IgD-negative memory B cell (primary cell): ENCODE data around the gene CDH1. TPM values are rescaled to one million over a fixed set of nuclear protein-coding genes. Genes with fewer than 3 reads are reported as not detected.
"Not testable (repeated sequence)": the region's sequence is repeated elsewhere in the genome, so short reads cannot be mapped to it uniquely, and the experiment has no call there.

Experiments used
- H3K27ac Mint-ChIP-seq, 3 donors: one replicate each; pipeline ENCODE4 v1.8.0; 2020 to 2022; ENCODE audit warnings: mild to moderate bottlenecking in 3 of 3, mixed read lengths in 3 of 3, moderate library complexity in 1 of 3
- H3K27me3 Mint-ChIP-seq: one replicate; pipeline ENCODE4 v1.8.0; 2021; ENCODE audit warnings: mixed read lengths
- H3K36me3 Mint-ChIP-seq: one replicate; pipeline ENCODE4 v1.8.0; 2020; ENCODE audit warnings: mild to moderate bottlenecking, mixed read lengths
- H3K4me1 Mint-ChIP-seq, 3 donors: one replicate each; pipeline ENCODE4 v1.8.0; 2020 to 2022; ENCODE audit warnings: mixed read lengths in 3 of 3, mild to moderate bottlenecking in 1 of 3
- H3K4me3 Mint-ChIP-seq, 4 donors: one replicate each; pipeline ENCODE4 v1.8.0; 2020 to 2022; ENCODE audit warnings: mild to moderate bottlenecking in 4 of 4, mixed read lengths in 4 of 4, moderate library complexity in 3 of 4
- H3K9me3 Mint-ChIP-seq, 3 donors: one replicate each; pipeline ENCODE4 v1.8.0; 2020 to 2021; ENCODE audit warnings: mixed read lengths in 3 of 3, mild to moderate bottlenecking in 1 of 3
- polyA plus RNA-seq: library from polyadenylated mRNA; unstranded; fragments of 300-500 nt; fragmentation: Illumina TruSeq; gene quantifications from one replicate; pipeline ENCODE4 v1.2.3, GENCODE V29; 2021

The CDH1 gene
- polyA plus RNA-seq, 1 donor from 2014 or later = not detected

DNA sequence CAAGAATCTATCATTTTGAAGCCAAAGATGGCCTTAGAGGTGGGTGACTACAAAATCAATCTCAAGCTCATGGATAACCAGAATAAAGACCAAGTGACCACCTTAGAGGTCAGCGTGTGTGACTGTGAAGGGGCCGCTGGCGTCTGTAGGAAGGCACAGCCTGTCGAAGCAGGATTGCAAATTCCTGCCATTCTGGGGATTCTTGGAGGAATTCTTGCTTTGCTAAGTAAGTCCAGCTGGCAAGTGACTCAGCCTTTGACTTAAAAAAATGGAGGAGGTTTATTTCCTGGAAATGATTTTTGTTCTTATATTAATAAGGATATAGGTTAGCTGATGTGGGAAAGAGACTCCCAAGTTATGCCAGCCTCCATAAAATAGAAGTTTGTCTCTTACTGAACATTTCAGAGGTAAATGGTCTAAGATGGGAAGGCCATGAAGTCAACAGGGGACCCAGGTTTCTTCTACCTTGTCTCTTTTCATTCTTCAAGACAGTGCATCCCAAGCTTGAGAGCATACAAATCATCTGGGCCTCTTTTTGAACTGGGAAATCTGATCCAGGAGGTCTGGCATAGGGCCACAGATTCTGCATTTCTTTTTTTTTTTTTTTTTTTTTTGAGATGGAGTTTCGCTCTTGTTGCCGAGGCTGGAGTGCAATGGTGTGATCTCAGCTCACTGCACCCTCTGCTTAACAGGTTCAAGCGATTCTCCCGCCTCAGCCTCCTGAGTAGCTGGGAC, 86.5 kb downstream of the CDH1 start:
- no peak overlapping the region for H3K27ac Mint-ChIP-seq
- peaks cover 0 to 4% (median 0%) of the 10 kb centered on the region in 3 donors for H3K9me3 Mint-ChIP-seq
- no peaks in the 10 kb centered on the region for H3K36me3 Mint-ChIP-seq
- peaks cover 0 to 4% (median 0%) of the 10 kb centered on the region in 3 donors for H3K4me1 Mint-ChIP-seq
- no peaks in the 10 kb centered on the region for H3K27me3 Mint-ChIP-seq
- H3K4me3 Mint-ChIP-seq = no peak overlapping the region

DNA sequence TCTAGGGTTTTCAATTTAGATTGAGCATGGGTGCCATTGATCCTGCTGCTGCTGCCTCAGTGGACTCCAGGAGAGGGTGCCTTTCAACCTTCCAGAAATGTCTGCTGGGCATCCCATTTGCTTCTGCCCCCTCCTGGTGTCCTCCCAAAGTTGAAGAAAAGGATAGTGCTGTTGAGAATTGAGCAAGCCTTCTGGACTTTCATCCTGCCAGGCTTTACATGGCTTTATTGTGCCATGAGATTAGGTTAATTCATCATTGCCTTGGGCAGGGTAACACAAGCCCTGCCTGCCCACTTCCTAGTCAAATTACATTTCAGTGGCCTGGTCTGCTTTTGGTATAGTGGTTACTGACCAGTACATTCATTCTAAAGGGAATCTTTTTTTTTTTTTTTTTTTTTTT, 88.3 kb downstream of the CDH1 start:
- H3K4me3 Mint-ChIP-seq = no peak overlapping the region
- no peak overlapping the region for H3K27ac Mint-ChIP-seq
- H3K4me1 Mint-ChIP-seq = peaks cover 0 to 4% (median 0%) of the 10 kb centered on the region in 3 donors
- H3K9me3 Mint-ChIP-seq = peaks cover 0 to 4% (median 0%) of the 10 kb centered on the region in 3 donors
- no peaks in the 10 kb centered on the region for H3K36me3 Mint-ChIP-seq
- no peaks in the 10 kb centered on the region for H3K27me3 Mint-ChIP-seq

DNA sequence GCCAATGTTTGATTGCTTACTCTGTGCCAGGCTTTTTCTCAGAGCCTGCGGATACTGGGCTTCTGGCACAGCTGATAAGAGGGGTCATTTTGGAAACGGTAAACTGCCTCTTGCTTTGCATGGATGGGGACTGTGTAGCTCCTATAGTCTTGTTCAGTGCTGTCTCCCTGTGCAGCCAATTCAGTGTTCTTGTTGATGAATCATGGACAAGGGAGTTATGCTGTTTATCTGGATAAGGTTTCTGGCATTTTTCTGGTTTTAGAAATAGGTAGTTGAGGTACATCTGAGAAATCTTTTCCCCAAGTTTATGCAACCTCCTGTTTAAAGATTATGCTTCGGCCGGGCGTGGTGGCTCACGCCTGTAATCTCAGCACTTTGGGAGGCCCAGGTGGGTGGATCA, 89.6 kb downstream of the CDH1 start:
- Mint-ChIP-seq H3K27ac (no peak overlapping the region), H3K36me3 (no peaks in the 10 kb centered on the region)

DNA sequence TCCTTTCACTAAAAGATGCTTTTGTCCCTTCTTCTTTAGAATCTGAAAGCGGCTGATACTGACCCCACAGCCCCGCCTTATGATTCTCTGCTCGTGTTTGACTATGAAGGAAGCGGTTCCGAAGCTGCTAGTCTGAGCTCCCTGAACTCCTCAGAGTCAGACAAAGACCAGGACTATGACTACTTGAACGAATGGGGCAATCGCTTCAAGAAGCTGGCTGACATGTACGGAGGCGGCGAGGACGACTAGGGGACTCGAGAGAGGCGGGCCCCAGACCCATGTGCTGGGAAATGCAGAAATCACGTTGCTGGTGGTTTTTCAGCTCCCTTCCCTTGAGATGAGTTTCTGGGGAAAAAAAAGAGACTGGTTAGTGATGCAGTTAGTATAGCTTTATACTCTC, 96.2 kb downstream of the CDH1 start:
- Mint-ChIP-seq H3K9me3 (no peaks in the 10 kb centered on the region), H3K4me1 (no peaks in the 10 kb centered on the region), H3K4me3 (no peak overlapping the region), H3K36me3 (no peaks in the 10 kb centered on the region), H3K27ac (no peak overlapping the region), H3K27me3 (no peaks in the 10 kb centered on the region)

More for the DNA sequence above, 89.6 kb downstream of the CDH1 start:
- Mint-ChIP-seq H3K9me3 (peaks cover 0 to 4% (median 0%) of the 10 kb centered on the region in 3 donors), H3K4me3 (no peak overlapping the region), H3K4me1 (peaks cover 0 to 4% (median 0%) of the 10 kb centered on the region in 3 donors), H3K27me3 (no peaks in the 10 kb centered on the region)

DNA sequence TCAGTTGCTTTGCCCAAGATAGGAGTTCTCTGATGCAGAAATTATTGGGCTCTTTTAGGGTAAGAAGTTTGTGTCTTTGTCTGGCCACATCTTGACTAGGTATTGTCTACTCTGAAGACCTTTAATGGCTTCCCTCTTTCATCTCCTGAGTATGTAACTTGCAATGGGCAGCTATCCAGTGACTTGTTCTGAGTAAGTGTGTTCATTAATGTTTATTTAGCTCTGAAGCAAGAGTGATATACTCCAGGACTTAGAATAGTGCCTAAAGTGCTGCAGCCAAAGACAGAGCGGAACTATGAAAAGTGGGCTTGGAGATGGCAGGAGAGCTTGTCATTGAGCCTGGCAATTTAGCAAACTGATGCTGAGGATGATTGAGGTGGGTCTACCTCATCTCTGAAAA, 97.5 kb downstream of the CDH1 start:
- Mint-ChIP-seq H3K4me3 (no peak overlapping the region), H3K27ac (no peak overlapping the region), H3K9me3 (no peaks in the 10 kb centered on the region), H3K27me3 (no peaks in the 10 kb centered on the region), H3K36me3 (no peaks in the 10 kb centered on the region), H3K4me1 (no peaks in the 10 kb centered on the region)

DNA sequence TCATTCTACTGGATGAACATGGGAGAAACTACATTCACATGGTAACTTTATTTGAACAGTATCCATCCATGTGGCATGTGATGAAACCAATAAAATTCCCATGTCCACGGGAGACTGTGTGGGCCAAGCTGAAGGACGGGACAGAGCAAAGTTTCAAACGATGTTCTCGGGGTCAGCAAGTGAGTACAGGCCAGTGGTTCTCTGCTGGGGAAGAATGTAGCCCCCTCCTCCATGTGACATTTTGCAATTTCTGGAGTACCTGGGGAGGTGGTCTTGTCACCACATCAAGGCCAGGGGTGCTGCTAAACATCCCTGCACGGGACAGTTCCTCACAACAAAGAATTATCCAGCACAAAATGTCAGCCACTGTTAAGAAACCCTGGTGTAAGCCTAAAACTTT, 98.9 kb downstream of the CDH1 start:
- no peaks in the 10 kb centered on the region for H3K4me1 Mint-ChIP-seq
- no peaks in the 10 kb centered on the region for H3K36me3 Mint-ChIP-seq
- H3K27me3 Mint-ChIP-seq = no peaks in the 10 kb centered on the region
- H3K9me3 Mint-ChIP-seq = no peaks in the 10 kb centered on the region
- no peak overlapping the region for H3K4me3 Mint-ChIP-seq
- H3K27ac Mint-ChIP-seq = no peak overlapping the region

DNA sequence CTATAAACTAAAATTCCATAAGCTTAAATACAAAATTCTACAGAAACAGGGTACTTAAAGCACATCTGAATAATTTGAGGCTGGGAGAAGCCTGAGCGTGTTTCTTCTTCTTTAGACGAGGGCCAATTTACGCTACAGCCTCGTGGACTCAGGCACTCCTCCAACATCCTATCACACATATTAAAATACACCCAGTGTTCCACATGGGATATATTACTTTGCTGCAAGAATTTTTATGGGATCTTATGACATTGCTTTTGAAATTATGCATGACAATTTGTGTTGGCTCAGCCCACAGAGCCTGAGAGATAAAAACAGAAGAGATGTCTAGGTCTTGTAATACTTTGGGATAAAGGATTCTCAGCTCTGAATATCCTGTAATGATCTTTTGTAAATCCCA, 102.7 kb downstream of the CDH1 start:
- Mint-ChIP-seq H3K4me1 (peaks cover 4 to 14% (median 13%) of the 10 kb centered on the region in 3 donors), H3K36me3 (no peaks in the 10 kb centered on the region), H3K4me3 (peak overlapping the region in 1 of 4 donors; percentile 14), H3K9me3 (no peaks in the 10 kb centered on the region), H3K27me3 (peaks cover 1% of the 10 kb centered on the region), H3K27ac (no peak overlapping the region)

DNA sequence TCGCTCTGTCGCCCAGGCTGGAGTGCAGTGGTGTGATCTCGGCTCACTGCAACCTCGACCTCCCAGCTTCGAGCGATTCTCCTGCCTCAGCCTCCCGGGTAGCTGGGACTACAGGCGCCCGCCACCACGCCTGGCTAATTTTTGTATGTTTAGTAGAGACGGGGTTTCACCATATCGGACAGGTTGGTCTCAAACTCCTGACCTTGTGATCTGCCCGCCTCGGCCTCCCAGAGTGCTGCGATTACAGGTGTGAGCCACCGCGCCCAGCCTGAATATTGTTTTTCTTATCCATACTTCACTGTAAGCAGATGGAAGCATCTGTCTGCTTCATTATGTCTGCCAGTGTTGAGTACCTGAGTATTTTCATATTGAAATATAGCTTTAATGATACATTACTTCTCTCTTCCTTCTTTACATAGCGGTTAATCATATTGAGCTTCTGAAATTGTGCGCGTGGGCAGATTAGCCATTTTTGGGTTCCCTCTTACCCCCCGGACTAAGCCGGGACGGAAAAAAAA, 105.9 kb downstream of the CDH1 start:
- not testable (repeated sequence) for H3K9me3 Mint-ChIP-seq, H3K27me3 Mint-ChIP-seq, H3K36me3 Mint-ChIP-seq
- Mint-ChIP-seq H3K27ac (peak overlapping the region; percentile 43 to 90 (median 84)), H3K4me1 (peaks cover 11 to 23% (median 20%) of the 10 kb centered on the region in 3 donors), H3K4me3 (peak overlapping the region; percentile 79 to 98 (median 96))

DNA sequence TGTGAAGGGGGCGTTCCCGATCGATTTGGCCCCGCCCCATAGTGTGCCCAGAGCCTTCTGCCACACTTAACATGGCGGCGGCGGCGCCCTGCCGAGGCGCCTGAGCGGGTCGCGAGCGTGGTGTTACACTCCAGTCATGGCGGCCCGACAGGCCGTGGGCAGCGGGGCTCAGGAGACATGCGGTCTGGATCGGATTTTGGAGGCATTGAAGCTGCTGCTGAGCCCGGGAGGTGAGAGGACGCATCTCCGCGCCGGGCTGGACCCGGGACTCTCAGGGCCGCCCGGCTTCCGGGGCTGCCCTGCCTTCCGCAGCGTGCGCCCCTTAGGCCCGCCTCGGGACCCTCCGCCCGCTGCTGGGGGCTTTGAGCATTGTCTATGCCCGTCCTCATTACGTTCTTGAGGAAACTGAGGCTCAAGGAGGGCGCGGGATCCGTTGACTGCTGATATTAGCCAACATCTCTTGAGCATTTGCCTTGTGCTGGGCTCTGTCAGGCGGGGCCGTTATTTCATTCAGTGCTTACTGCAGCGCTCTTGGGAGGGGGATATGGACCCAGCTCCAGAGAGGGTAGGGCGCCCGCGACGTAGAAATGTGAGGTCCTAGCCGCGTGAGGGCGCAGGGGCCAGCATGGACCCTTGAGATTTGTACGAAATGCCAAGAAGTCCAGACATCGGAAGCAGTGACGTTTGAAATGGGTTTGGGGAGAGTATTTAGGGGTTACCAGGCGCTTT, 106.6 kb downstream of the CDH1 start, which contains the start of gene TANGO6:
TSS of gene TANGO6 (plus strand) at position 50 of the 729 bp plus-strand sequence. CDS start at position 137, 87 bp downstream.
- Mint-ChIP-seq H3K27me3 (peaks cover 1% of the 10 kb centered on the region), H3K27ac (peak within 1 kb of the TSS; percentile 43 to 90 (median 84)), H3K9me3 (no peaks in the 10 kb centered on the region), H3K36me3 (no peaks in the 10 kb centered on the region), H3K4me3 (peak within 1 kb of the TSS; percentile 79 to 98 (median 96)), H3K4me1 (peaks cover 11 to 23% (median 20%) of the 10 kb centered on the region in 3 donors)

DNA sequence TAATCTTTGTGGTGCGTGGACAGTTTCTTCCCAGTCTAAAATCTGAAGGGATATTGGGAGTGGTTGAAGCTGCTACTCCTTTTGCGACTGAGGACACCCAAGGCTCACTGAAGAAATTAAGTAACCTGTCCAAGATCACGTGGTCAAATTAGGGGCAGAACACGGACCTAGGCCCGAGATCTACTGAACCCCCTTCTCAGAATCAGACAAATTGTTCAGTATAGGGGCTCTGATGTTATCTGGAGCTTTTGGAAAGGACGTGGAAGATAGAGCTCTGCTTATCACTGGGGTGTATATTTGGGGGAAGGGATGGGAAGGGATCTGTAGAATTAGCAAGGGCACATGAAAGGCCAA, 107.1 kb downstream of the CDH1 start:
- Mint-ChIP-seq H3K36me3 (no peaks in the 10 kb centered on the region), H3K27ac (peak overlapping the region in 1 of 3 donors; percentile 84), H3K4me3 (peak overlapping the region; percentile 79 to 98 (median 96)), H3K4me1 (peaks cover 11 to 23% (median 20%) of the 10 kb centered on the region in 3 donors), H3K9me3 (no peaks in the 10 kb centered on the region), H3K27me3 (peaks cover 1% of the 10 kb centered on the region)

DNA sequence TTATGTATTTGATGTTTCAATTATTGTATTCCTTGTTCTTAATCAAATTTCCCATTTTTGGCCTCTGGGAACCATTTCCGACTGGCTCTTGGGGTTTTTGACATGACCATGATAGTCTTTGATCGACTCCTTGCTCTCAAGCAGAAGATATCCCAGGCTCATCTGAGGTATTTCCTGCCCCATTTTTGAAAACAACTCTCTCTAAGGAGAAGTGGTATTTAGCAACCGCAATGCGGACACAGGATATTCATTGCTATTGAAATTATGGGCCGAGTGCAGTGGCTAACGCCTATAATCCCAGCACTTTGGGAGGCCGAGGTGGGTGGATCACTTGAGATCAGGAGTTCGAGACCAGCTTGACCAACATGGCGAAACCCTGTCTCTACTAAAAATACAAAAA, 111.7 kb downstream of the CDH1 start:
- Mint-ChIP-seq H3K4me1 (peaks cover 6 to 23% (median 21%) of the 10 kb centered on the region in 3 donors), H3K9me3 (no peaks in the 10 kb centered on the region), H3K27ac (no peak overlapping the region), H3K36me3 (no peaks in the 10 kb centered on the region), H3K4me3 (no peak overlapping the region), H3K27me3 (no peaks in the 10 kb centered on the region)

DNA sequence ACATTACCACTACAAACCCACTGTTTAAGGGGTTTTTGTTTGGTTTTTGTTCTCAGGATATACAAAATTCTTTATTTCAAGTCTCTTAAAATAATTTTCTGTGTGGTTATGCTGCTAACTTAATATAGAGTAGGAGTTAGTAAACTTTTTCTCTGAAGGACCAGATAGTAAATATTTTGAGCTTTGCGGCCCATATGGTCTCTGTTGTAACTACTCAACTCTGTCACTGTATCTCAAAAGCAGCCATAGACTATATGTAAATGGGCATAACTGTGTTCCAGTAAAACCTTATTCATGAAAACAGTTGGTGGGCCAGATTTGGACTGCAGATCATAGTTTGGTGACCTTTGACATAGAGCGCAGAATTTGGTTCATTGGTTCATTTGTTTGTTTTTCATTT, 113.4 kb downstream of the CDH1 start:
- Mint-ChIP-seq H3K27ac (no peak overlapping the region), H3K27me3 (no peaks in the 10 kb centered on the region), H3K4me3 (no peak overlapping the region)

DNA sequence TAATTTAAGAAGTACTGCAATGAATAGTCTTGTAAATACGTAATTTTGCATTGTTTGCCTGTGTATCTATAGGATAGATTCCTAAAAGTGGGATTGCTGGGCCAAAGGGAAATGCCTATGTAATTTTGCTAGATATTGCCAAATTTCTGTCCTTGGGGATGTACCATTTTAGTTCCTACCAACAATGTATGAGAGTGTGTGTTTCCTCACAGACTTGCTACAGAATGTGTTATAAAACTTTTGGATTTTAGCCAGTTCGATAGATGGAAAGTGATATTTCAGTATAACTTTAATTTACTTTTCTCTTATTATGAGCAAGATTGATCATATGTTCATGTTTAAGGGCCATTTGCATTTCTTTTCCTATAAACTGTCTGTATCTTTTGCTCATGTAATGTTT, 114.5 kb downstream of the CDH1 start:
- H3K27ac Mint-ChIP-seq = no peak overlapping the region
- H3K4me1 Mint-ChIP-seq = peaks cover 6 to 22% (median 15%) of the 10 kb centered on the region in 3 donors
- H3K4me3 Mint-ChIP-seq = no peak overlapping the region
- no peaks in the 10 kb centered on the region for H3K36me3 Mint-ChIP-seq
- no peaks in the 10 kb centered on the region for H3K9me3 Mint-ChIP-seq
- H3K27me3 Mint-ChIP-seq = no peaks in the 10 kb centered on the region

More for the DNA sequence above, 113.4 kb downstream of the CDH1 start:
- no peaks in the 10 kb centered on the region for H3K36me3 Mint-ChIP-seq
- peaks cover 6 to 19% (median 11%) of the 10 kb centered on the region in 3 donors for H3K4me1 Mint-ChIP-seq
- H3K9me3 Mint-ChIP-seq = no peaks in the 10 kb centered on the region

DNA sequence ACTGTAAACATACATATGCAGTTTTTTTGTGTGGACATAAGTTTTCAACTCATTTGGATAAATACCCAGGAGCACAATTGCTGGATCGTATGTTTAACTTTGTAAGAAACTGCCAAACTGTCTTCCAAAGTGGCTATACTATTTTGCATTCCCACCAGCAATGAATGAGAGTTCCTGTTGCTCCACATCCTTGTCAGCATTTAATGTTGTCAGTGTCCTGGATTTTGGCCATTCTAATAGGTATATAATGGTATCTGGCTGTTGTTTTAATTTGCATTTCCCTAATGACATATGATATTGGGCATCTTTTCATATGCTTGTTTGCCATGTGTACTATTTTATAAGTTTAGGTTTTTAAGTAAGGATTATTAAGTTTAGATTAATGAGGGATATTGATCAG, 120.4 kb downstream of the CDH1 start:
- H3K4me1 Mint-ChIP-seq = peaks cover 5 to 16% (median 11%) of the 10 kb centered on the region in 3 donors
- peaks cover 6% of the 10 kb centered on the region for H3K36me3 Mint-ChIP-seq
- H3K9me3 Mint-ChIP-seq = no peaks in the 10 kb centered on the region
- H3K4me3 Mint-ChIP-seq = no peak overlapping the region
- H3K27ac Mint-ChIP-seq = peak overlapping the region in 1 of 3 donors; percentile 63
- no peaks in the 10 kb centered on the region for H3K27me3 Mint-ChIP-seq

DNA sequence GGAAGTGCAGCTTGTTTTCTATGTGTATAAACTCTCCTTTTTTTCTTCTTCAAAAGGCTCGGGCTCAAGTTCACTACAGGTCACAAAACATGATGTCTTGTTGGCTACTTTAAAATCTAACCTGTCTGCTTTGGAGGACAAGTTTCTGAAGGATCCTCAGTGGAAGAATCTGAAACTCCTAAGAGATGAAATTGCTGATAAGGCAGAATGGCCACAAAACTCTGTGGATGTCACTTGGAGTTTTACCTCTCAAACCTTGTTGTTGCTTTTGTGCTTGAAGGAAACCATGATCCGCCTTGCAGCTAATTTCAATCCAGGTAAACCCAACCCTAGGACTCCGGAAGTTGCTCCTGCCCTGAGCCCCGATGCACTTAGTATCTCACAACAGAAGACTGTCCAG, 122.7 kb downstream of the CDH1 start:
- Mint-ChIP-seq H3K4me3 (no peak overlapping the region), H3K9me3 (no peaks in the 10 kb centered on the region), H3K27ac (no peak overlapping the region), H3K27me3 (no peaks in the 10 kb centered on the region), H3K36me3 (peaks cover 8% of the 10 kb centered on the region), H3K4me1 (peaks cover 7 to 11% (median 8%) of the 10 kb centered on the region in 3 donors)
